Ovary (tissue), 1 donor: ENCODE data around the gene COX8A.

Experiments used
- EP300 ChIP-seq: sonication (generic); formaldehyde crosslinking; IDR thresholded peaks from one replicate; pipeline ENCODE4 v1.6.1; 2017; ENCODE audit warnings: antibody characterized with exemption
- POLR2A ChIP-seq: fragments of 450-650 bp; IDR thresholded peaks from one replicate; pipeline ENCODE4 v1.6.1; 2017; ENCODE audit warnings: antibody characterized with exemption, mild to moderate bottlenecking, moderate library complexity

DNA sequence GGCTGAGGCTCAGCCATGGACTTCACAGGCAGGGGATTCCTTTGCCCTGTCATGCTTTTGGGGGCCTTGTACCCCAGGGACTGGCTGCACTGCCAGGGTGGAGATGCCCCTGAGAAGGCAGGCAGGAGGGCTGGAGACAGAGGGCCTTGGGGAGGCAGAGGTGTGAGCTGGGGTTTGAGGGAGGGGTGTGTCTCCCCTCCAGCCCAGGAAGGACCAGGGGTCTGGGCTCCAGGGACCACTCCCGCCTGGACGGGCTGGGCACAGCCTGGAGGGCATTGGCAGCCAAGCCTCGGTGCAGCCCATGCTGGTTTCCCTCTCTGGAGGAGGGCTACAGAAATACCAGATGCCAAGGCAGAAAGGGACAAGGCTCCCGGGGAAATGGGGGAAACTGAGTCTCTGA, 31.3 kb downstream of the COX8A start:
- TF ChIP-seq POLR2A (no peak), EP300 (no peak)
